GM21723 (cell line): ENCODE results near the gene STARD9.
"Not testable (repeated sequence)": the region's sequence is repeated elsewhere in the genome, so short reads cannot be mapped to it uniquely, and the experiment has no call there.

ENCODE experiments used
- ATAC-seq: cut with Tn5 transposase; IDR thresholded peaks from one replicate; pipeline ENCODE4 v1.9.1; 2021; ENCODE audit warnings: mild to moderate bottlenecking, moderate library complexity; ENCODE audit not compliant: unreplicated experiment

STARD9 gene

GRCh38 chr15:42590619-42591237 is 15.3 kb downstream of the STARD9 start:
- ATAC-seq, result no peak

GRCh38 chr15:42591238-42591934 is 16.0 kb downstream of the STARD9 start:
- no peak for ATAC-seq

GRCh38 chr15:42592716-42593115 is 17.3 kb downstream of the STARD9 start:
- ATAC-seq, result no peak

DNA sequence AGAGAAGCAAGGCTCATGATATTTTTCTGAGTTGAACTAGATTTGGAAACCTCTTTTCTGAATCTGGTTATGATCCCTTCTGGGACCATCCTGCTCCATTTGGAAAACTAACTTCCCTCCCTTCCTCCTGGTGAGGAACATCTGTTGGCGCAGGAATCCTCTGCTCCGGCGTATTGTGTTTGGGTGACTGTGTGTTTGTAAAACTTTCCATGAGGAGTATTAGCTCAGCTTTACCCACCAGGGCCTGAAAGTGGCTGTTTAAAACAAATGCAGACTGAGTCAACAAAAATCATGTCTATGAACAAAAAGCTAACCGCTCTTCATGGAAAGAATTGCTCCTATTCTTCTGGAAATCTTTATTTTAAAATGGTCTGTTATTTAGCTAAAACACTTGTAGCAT is 17.7 kb downstream of the STARD9 start:
- no peak for ATAC-seq

DNA sequence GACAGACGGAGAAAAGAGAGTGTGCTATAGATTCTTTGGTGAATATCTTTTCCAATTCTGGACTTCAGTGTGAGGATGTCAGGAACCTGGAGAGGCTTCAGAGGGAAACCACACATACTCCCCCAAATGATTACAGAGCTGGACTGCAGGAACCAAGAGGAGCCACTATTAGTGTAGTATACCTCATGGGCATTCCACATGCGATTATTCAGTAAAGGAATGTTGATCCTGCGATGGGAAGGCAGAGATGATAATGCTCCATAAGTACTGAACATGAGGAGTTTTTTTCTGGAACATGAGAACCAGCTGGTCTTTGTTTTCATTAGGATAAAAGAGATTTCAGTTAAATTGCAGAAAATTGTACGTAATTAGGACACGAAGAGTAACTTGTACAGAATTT is 18.7 kb downstream of the STARD9 start:
- no peak for ATAC-seq

- ATAC-seq, result no peak
Measured at GRCh38 chr15:42595626-42596240, 20.3 kb downstream of the STARD9 start.

- not testable (repeated sequence) for ATAC-seq
Measured at GRCh38 chr15:42601316-42601715, 25.9 kb downstream of the STARD9 start.

DNA sequence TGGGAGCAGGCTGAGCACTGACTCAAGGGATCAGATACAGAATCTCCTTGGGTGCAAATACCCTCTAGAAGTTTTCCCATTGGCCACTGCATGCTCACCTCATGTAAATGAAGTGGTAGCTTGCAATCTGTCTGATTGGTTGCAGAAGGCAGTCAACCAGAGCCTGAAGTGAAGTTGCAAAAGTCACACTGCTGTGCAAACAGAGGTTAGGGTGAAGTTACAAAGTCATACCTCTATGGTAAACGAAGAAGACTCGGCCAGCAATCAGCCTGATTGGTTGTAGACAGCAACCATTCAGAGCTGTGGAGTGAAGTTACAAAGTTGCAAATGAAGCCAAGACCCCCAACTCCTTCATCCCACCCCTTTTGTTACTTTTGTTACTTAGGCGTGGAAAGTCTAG is 27.1 kb downstream of the STARD9 start:
- ATAC-seq, result no peak

DNA sequence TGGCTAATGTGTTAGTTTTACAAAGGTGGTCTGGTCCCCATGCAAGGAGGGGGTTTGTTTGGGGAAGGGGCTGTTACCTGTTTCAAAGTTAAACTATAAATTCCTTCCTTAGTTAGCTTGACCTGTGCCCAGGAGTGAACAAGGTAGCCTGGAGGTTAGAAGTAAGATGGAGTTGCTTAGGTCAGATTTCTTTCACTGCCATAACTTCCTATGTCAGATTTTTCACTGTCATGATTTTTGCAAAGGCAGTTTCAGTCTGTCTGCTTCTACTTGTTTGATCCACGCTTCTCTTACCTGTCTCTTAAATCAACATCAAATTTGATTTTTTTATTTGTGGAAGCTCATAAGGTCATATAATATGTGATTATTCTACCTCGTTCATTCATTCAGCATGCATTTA is 28.6 kb downstream of the STARD9 start:
- no peak for ATAC-seq

DNA sequence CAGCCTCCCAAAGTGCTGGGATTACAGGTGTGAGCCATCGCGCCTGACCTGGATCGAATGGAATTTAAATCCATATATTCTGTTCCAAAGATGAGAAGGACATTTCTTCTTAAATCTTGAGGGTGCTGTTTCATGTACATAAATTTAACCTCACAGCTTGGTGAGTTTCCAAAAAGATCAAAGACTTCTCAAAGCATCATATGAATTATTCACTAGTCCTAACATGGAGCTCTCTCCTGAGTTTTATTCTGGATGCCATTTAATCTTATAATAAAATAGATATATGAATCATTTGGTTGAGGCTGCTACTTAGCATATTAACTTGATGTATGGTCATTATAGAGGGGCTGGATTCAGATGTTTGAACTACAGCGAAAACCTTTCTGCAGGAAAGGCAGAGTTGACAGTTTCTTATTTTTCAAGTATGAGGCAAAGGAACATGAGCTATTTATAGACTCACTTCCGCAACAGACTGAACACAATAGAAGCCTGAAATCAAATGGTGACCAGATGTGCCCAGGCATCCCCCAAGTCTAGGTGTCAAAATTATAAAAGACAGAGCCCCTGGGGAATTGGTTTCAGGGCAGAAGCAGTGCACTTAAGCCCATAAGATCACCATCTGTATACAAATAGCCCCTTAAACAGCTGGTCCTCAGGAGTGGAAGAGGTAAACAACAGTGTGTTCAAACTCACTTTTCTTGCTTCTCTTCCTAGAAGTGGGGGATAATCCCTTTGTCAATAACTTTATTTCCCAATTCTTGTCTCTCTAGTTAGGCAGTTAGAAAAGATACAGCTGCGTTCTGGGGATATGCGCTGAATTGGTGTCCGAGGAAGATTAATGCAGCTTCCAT is 29.7 kb downstream of the STARD9 start:
- ATAC-seq, result no peak

GRCh38 chr15:42605796-42606195 is 30.4 kb downstream of the STARD9 start:
- ATAC-seq, result no peak

- no peak for ATAC-seq
Measured at GRCh38 chr15:42608110-42608531, 32.7 kb downstream of the STARD9 start.

DNA sequence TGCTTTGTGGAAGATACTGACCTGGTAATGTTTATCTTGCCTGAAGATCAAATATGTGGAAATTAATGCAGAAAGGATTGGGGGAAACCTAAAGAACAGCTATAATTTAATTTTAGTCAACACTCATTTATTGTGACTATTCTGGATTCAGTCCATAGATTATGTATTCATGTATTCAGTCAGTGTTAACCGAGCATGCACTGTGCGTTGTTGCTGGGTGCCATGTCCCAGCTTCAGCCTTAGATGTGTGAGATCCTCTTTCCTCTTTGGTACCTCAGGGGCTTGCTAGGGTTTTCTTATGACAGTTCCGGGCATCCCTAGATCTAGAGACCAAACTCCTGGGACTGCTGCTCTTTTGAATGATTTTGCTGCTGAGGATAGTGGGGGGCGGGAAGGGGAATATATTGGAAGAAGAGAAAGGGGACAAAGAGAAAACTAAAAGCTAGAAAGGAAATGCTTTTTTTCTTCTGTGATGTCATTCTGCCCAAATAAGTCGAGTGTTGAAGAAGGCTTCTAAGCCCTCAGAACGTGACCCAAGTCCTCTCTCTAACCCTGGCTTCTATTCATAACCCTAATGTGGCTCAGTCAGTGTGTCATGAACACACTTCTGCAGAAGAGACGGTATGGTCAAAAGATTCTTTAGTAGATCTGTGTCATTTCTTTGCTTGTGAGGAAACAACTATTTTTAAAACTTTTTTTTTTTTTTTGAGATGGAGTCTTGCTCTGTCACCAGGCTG is 33.5 kb downstream of the STARD9 start:
- no peak for ATAC-seq

- ATAC-seq, result no peak
Measured at GRCh38 chr15:42611532-42611931, 36.1 kb downstream of the STARD9 start.

DNA sequence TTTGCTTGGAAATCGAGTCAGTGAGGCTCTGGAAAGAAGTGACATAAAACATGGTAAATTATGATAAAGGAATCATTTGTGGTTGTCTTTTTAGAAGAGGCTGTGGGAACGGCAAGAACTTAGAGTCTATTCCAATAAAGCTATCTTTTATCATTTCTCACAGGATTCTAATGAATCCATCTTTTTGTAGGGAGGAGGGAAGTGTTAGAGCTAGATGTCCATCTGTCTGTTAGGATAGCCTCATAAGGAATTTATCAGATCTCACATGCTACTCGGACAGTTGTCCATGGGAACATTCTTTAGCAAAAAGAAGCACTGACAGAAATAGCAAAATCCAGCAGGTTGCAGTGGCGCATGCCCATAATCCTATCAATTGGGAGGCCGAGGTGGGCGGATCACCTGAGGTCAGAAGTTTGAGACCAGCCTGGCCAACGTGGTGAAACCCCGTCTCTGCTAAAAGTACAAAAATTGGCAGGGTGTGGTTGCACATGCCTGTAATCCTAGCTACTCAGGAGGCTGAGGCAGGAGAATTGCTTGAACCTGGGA is 37.0 kb downstream of the STARD9 start:
- ATAC-seq, result no peak

DNA sequence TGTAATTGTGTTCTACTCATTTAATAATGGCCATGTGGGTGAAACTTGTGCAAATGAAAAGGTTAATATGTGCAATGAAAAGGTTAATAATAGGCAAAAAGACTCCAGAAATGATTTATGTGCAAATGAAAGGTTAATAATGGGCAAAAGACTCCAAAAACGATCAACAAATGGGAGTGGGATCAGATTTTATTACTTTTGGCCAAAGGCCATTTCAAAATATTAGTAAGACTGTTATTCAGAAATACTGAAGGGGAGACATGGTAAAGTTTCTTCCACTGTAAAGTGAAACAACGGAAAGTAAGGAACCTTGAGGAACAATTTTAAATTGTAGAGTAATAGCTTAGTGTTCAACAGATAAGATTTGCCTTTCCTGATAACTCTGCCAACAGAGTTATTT is 40.7 kb downstream of the STARD9 start:
- no peak for ATAC-seq

- no peak for ATAC-seq
Measured at GRCh38 chr15:42619656-42620371, 44.4 kb downstream of the STARD9 start.

GRCh38 chr15:42621386-42621785 is 46.0 kb downstream of the STARD9 start:
- no peak for ATAC-seq

DNA sequence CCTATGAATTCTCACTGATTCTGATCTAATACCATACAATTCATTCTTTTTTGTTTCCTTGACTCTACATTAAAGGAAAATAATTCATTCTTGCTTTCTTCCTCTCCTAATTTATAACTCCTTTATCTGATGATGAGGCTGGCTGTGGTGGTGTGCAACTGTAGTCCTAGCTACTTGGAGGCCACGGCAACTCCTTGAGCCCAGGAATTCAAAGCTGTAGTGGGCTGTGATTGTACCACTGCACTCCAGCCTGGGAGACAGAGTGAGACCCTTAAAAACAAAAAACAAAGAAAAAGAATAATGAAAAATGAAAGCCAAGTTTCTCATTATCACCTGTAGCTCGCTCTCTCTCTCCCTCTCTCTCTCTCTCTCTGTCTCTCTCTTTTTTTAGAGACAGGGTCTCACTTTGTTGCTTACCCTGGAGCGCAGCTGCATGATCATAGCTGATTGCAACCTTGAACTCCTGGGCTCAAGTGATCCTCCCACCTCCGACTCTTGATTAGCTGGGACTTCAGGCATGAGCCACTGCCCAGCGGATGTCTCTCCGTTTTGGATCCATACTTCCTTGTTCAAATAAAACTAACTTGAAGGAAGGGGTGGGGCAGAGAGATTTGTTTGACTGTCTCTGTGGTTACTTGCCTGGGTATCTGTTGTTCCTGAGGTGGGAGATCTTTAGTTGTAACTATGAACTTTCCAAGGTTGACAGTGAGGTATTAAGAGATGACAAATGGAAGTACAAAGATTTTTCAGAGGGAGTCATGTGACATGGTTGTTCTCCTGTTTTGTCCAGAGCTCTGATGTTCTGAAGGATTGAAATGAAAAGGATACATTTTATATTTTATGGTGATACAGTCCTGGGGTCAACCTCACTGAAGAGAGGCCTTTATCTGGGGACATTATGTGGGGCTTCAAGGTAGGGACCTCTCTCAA is 46.9 kb downstream of the STARD9 start:
- ATAC-seq, result no peak
